Fibroblast of the conjunctiva (primary cell): ENCODE measurements around the gene CDH23.
"Not testable (repeated sequence)": the region's sequence is repeated elsewhere in the genome, so short reads cannot be mapped to it uniquely, and the experiment has no call there.

Experiments
- DNase-seq: peaks from one replicate; pipeline ENCODE4 v3.0.0-alpha.2; 2010; ENCODE audit warnings: low read depth

CDH23 gene

DNA sequence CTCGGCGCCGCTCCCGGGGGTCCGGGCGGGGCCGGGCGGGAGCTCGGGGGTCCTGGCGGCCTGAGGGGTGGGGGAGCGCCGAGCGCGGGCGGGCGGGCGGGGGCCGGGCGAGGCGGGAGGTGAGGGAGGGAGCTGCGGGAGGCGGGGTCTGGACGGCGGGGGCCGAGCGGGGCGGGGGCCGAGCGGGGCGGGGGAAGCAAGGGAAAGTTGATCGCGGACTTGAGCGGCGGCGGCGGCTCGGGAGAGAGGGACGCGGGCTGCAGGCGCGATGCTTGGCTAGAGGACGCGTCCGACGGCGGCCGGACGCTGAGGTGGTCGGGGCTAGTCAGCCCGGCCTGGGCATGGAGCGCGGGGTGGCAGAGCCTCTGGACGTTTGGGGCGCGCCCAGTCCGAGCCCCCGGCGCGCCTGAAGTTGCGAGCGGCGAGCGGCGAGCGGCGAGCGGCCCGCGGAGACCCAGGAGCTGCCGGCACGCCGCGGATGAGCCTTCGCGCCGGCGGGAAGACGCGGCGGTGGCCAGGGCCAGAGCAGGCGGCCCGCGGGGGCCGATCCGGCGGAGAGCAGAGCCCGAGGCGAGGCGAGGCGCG is at the start of gene CDH23:
TSS of gene CDH23 (plus strand) at position 210 of the 585 bp plus-strand sequence. CDS start 42,912 bp downstream, outside the sequence.
- no peak for DNase-seq

DNA sequence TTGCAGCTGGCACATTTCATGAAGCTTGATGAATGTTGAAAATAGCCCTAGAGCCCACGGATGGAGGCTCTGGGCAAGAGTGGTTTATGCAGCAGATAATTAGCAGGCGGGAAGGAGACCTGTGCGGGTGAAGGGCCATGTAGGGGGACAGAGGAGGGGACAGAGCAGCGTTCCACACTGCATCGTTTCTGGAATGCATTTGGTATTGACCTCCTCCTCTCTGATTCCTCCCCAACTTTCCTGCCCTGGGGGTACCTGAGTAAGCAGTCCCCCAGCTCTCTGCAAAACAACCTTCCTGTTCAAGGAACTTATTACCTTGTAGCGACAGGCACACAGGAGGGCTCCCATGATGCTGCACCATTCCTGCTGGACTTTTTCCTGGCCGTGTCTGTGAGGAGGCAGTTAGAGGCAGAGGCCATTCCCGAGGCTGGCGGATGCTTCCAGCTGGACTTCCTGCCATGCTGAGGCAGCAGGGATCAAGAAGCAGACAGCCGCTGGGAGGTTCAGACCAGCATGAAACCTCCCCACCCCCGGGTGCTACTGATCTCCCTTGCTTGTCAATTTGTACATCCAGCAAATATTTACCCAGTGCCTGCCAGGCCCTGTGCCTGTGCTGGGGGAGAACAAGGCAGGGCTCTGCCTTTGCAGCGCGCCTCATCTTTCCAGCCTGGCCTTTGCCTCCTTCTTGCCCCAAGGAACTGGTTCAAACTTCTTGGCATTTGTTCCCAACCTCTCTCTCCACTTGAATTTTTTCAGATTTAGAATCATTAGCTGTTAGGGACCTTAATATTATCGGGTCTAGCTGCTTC is 48.9 kb upstream of the CDH23 start:
- DNase-seq: no peak

DNA sequence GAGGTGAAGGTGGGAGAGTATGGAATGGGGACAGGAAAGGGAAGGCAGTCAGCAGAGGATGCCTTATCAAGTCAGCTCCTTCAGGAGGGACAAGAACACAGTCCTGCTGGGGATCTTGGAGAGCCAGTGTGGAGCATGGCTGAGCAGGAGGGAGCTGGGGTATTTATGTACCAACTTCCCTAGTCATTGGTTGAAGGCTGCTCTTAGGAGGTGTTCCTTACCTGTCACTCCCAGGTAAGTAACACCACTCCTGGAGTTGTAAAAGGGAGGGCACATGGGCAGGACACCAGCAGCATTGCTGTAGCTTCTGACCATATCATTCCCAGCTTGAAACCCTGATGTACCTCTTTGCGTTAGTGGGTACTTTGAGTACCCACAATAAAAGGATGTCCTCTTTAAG is 47.9 kb upstream of the CDH23 start:
- no peak for DNase-seq

DNA sequence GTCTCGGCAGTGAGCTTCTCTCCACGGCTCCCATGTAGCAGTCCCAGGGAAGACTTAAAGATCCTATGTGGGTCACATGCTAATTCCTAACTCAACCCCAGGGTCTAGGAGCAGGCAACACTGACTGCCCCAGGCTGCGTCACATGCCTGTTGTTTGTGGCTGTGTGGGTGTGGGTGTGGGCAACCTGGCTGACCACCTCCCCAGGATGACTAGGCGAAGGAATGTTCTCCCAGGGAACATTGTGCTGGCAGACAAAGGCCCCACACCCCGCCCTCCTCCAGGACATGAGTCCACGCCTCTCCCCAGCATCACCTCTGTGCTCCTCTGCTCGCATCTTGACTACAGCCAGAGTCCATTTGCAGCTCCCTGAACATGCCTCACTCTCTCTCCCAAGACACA is 47.3 kb upstream of the CDH23 start:
- DNase-seq: no peak

DNA sequence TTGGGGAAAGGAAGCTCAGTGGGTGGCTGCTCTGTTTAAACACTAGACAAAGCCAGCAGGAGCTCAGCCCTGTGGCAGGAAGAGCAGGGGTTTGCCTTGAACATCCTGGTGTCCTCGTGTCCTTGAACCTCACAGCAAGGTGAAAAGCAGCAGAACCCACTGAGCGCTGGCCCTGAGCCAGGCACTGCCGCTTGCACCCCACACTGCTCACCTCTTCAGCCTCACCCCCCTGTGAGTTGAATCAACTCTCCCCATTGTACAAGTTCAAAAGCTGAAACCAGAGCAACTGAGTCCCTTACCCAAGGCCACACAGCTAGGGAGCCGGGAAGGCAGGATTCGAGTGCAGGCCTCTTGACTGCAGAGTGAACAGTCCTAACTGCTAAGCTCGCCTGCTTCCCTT is 45.6 kb upstream of the CDH23 start:
- no peak for DNase-seq

DNA sequence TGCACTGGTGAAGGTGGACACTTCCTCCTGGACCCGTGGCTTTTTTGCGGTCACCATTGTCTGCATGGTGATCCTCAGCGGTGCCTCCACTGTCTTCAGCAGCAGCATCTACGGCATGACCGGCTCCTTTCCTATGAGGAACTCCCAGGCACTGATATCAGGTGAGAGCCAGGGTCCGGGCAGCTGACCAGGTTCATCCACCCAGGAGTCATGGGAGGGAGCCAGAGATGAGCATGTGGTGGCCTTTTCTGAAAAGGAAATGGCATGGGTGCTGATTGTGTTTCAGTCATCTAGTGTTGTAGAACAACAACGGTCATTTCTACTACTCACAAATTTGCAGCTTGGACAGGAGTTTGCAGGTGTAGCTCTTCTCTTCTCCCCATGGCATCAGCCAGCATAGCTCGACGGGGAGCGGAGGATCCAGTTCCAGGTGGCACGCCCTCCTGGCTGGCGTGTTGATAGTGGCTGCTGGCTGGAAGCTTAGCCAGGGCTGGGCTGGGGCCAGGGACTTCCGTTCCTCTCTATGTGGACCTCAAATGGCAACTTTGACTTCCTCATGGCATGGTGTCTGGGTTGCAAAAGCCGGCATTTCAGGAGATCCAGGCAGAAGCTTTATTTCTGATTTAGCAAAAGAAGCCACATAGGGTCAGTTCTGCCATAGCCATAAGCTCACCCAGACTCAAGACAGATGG is 44.9 kb upstream of the CDH23 start:
- DNase-seq: no peak

DNA sequence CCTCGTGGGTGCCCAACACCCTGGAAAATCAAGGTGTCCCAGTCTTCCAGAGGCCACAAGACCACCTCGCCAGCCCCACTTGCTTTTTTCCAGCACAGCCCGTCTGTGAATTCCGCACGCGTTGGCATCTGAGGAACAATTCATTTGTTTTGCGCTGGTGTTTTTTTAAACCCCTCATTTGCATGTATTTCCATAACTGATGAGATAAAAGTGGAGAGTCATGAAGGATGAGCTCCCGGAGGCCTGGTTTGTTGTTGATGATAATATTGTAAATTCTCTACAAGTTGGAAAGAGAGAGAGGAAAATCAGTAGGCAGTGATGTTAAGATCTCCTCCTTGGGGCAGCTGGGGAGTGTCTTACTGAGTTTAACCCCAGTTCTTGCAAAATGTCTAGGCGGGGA is 43.1 kb upstream of the CDH23 start:
- no peak for DNase-seq

DNA sequence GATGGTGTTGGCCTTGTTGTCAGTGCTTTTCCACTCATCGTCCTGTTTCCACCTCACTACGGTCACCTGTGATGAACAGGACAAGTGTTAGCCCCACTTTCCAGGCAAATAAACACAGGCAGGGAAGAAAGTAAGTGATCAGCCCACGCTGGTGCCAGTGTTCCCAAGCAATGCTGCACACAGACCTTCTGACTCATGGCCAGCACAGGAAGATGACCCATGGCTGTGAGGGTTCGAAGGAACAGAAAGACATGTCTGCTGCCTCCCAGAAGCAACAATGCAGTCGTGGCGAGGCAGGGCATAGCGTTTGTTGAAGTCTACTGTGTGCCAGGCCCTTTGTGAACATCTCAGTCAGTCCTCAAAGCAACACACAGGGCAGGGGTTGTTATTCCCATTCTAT is 41.9 kb upstream of the CDH23 start:
- no peak for DNase-seq

DNA sequence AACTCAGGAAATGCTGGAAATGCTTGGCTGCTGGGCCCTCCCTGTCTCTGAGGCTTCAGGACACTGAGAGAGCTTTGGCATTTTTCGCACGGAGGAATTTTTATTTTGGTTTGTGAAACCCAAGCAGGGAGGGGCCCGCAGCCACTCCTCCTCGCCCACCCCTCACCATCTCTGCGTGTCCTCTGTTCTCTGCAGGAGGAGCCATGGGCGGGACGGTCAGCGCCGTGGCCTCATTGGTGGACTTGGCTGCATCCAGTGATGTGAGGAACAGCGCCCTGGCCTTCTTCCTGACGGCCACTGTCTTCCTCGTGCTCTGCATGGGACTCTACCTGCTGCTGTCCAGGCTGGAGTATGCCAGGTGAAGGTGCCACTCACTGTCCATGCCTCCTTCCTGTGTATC is 40.8 kb upstream of the CDH23 start:
- no peak for DNase-seq

DNA sequence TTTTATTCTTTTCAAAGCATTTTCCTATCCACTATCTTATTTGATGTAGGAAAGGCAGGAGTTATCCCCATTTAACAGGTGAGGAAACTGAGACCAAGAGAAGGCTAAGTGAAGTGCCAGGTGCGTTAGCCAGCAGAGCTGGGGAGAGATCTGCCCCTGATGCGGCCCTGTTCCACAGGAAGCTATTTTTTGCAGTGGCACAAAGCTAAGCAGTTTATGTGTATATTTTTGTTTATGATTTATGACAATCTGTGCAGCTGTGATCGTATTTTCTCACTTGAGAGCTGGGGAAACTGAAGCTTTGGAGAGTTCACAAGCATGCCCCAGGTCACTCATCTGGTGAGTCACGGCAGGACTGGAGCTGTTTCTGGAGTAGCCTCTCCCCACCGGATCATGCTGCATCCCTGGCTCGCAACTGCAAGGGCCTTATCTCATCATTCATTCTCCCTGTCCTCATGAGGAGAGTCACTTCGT is 38.9 kb upstream of the CDH23 start:
- DNase-seq: no peak

DNA sequence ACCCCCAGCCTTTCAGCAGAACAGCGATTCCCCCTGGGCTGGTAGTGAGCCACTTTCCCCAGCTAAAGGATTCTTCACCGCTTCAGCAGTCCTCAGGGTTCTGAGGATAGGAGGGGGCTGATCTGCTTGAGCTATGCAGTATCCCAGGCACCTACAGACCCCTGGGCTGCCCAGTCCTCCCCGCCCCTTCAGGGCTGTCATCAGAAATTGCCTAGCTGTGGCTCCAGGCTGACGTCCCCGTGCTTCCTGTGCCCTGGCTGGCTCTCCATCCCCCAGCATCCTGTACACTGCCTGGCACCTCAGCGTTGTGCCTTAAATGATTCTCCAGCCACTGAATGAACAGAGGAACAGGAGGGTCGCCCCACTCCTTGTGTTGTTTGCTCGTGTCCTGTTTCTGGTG is 38.4 kb upstream of the CDH23 start:
- DNase-seq: no peak

DNA sequence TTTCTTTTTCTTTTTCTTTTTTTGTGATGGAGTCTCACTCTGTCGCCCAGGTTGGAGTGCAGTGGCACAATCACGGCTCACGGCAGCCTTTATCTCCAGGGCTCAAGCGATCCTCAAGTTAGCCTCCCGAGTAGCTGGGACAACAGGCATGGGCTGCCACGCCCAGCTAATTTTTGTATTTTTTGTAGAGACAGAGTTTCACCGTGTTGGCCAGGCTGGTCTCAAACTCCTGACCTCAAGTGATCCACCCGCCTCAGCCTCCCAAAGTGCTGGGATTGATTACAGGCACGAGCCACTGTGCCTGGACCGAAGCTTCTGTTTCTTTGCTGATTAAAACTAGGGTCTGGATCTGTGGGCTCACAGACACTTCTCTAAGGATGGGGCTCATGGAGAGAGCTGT is 37.8 kb upstream of the CDH23 start:
- not testable (repeated sequence) for DNase-seq

DNA sequence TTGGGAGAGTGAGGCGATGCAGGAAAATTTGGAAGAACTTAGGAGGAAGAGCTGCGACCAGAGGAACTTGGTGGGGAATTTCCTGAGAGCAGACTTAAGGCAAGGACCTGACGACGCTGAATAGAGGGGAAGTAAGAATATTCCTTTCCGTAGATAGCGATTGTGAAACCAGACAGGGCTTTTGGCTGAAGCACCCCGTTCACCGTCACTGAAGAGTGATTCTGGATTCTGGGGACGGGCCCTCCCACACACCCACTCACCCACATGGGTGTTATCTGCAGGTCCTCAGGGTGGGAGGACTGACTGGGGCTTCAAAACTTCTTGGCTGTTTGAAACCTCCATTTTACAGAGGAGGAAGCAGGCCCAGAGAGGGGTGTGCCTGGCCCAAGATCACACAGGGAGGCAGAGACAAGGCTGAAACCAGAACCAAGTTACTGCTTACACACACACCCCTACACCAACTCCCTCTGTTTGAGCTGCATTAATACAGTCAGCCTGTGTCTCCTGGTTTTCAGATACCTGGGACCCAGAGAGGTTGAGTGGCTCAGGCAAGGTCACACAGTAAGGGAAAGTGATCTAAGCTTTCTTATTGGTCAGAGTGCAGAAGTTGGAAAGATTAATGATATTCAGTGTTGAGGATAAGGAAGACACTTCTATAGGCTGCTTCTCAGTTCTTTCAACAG is 37.2 kb upstream of the CDH23 start:
- no peak for DNase-seq

DNA sequence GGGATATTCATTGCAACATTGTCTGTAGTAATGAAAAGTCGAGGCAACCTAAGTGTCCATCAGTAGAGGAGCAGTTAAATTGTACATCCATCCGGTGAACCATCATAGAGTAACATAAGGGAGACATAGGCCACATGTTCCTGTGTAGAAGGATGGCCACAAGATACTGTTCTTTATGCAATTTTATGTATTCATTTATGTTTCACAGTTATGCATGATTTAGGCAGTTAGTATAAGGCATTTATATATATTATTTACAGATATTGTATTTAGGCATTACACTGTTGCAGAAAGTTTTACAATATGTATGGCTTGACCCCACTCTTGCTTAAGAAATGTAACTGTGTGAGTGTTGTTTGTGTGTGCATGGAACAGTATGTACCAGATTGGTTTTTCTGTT is 36.0 kb upstream of the CDH23 start:
- no peak for DNase-seq

DNA sequence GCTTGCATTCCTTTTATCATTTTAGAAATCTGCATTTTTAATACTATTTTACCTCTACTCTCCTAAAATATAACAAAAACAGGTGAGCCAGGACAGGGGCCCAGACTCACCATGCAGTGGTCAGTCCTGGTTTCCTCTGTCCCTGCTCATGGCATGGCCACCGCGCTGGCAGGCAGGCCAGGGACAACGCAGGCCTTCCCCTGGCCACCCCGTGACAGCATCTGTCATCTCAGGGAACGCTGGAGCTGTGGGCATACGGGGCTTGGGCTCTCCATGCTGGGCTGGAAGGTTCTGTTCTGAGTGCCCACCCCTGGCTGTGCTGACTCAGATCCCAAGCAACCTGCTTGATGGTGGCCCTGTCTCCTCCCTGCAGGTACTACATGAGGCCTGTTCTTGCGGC is 35.1 kb upstream of the CDH23 start:
- DNase-seq: no peak

DNA sequence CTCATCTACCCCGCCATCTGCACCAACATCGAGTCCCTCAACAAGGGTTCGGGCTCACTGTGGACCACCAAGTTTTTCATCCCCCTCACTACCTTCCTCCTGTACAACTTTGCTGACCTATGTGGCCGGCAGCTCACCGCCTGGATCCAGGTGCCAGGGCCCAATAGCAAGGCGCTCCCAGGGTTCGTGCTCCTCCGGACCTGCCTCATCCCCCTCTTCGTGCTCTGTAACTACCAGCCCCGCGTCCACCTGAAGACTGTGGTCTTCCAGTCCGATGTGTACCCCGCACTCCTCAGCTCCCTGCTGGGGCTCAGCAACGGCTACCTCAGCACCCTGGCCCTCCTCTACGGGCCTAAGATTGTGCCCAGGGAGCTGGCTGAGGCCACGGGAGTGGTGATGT is 34.6 kb upstream of the CDH23 start:
- DNase-seq: no peak

DNA sequence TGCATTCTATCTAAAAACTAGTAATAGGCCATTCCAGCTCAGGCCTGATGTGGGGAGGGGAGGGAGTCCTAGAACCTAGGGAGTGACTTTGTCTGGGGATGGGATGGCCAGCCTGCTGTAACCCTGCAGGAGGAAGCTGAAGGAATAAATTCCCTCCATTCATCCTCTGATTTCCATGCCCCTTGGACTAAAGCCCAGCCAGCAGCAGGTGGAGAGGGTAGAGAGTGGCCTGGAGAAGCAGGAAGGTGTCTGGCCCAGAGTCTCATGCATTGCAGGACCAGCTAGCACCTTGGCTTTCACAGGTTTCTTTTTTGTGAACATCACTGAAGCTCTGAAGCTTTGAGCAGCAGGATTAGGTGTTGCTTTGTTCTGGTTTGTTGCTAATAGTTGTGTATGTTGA is 32.8 kb upstream of the CDH23 start:
- no peak for DNase-seq

DNA sequence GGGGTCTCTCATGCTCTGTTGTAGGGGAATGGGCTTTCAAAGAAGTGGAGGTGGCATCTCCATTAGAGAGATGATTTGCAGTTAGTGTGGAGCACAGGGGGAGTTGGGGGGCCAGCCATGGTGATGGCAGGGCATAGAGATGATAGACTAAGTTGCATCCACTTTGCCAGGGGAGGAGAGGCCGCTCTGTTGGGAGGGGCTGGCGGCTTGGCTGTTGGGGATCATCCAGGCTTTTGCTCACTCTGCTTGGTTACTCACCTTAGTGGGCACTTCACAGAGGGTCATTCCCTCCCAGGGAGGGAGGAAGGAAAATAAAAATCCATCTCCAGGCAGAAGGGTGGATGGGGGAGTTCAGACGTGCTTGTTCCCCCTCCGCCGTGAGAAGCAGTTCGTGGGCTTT is 31.4 kb upstream of the CDH23 start:
- DNase-seq: no peak

DNA sequence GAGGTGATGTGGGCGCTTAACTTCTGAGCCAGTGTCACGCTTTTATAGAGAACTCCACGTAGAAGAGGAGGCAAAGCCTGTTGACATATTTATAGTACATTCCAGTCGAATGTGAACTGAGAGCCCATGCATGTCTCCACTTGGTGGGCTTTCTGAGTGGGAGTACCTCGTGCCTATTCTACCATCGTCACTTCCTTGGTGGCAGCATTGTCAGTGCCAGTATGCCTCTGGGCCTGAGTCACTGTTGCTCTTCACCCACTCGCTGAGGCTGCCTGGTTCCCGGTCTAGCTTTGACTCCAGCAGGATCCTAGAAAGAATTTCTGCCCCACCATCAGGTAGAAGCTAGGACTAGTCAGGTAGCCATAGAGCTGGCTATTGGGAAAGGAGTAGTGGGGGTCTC is 30.0 kb upstream of the CDH23 start:
- DNase-seq: no peak

DNA sequence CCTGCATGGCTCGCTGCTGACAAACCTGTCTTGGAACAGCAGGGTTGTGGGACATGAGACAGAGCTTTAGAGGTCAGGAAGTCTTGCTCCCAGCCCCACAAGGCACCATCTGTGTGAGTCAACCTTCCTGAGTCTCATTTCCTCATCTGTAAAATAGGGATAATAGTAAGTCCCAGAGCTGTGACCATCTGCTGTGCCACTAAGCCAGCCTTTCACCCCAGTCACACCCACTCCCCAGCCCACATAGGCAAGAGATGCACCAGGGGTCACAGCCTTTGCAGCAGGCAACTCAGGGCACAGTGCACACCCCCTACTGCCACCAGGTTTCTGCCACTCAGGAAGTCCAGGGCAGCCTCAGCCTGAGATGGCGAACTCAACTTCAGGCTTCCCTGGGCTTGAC is 29.4 kb upstream of the CDH23 start:
- no peak for DNase-seq

DNA sequence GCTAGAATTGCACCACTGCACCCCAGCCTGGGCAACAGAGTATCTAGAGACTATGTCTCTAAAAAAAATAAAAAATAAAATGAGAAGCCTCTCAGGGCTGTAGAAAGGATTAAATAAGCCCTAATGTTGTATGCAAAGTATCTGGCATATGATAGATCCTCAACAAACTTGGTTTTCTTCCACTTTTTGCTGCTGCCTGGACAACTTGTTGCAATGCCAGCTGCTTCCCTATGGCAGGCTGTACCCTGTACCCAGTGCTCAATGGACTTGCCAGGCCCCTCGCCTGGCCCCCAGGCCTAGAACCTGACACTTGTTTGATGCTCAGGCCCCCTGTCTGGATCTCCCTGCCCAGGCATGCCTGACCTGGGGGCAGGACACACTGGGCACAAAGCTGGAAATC is 28.5 kb upstream of the CDH23 start:
- no peak for DNase-seq

DNA sequence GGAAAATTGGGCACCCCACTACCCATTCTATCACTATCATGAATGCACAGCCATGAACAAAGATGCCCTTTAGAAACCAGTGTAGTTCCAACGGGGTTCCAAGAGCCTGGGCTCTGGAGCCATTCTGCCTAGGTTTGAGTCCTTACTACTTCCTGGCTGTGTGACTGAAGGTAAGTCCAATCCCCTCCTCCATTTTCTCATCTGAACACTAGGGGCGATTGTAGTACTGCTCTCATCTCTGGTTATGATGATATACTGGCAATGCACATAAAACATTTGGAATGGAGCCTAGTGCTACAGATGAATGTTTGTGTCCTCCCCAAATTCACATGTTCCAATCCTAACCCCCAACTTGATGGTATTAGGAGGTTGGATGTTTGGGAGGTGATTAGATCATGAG is 28.1 kb upstream of the CDH23 start:
- no peak for DNase-seq

DNA sequence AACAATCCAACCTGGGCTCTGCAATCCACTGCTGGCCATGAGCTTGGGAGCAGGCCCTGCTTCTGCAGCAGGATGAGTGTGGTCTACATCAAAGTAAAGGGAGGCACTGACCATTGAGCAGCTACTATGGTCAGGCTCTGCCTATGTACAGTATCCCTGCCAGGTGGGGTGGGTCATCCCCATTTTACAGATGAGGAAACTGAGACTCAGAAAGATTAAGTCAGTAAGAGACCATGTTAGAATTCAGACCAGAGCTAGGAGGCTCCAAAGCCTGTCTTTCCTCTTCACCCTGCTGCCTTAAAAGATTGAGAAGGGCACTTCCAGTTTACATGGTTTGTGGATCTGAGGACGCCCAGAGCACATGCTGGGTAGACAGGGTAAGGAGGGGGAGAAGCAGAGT is 27.1 kb upstream of the CDH23 start:
- no peak for DNase-seq
